A673 (cell line): ENCODE data around the gene IBA57. TPM values are rescaled to one million over a fixed set of nuclear protein-coding genes. Genes with fewer than 3 reads are reported as not detected.

Experiments used
- BruUV-seq: library from RNA; stranded (reverse); fragments of 400-500 nt; replicated peaks from 2 replicates; lab custom pipeline; 2021; lab: Mats Ljungman, UMichigan
- CTCF ChIA-PET: fragments of 300-600 bp; sonication (Branson Sonifier 250); formaldehyde crosslinking; loops from one replicate; lab custom pipeline; 2022; ENCODE audit warnings: antibody characterized with exemption; lab: Charles Lee
- POLR2A ChIA-PET: fragments of 300-600 bp; sonication (Branson Sonifier 250); formaldehyde crosslinking; loops from one replicate; lab custom pipeline; 2022; ENCODE audit warnings: antibody characterized with exemption; ENCODE audit not compliant: low non-redundant PET; lab: Charles Lee
- DNase-seq: peaks from one replicate; pipeline ENCODE4 v3.0.0-alpha.2; 2015; ENCODE audit warnings: low spot score
- H3K27ac ChIP-seq: fragments of 200-600 bp; sonication (generic); 2 replicates; pipeline ENCODE4 v1.5.1; 2016; ENCODE audit warnings: mixed run types, low read depth, mild to moderate bottlenecking, mixed read lengths, antibody characterized with exemption, low read length; ENCODE audit not compliant: poor library complexity, severe bottlenecking
- H3K27me3 ChIP-seq: fragments of 200-600 bp; sonication (generic); replicated peaks from 2 replicates; pipeline ENCODE4 v1.6.1; 2017; ENCODE audit warnings: mixed run types, low read depth, mild to moderate bottlenecking, mixed read lengths, antibody characterized with exemption, low read length; ENCODE audit not compliant: insufficient read depth, poor library complexity
- H3K36me3 ChIP-seq: fragments of 200-600 bp; sonication (generic); 2 replicates; pipeline ENCODE4 v1.6.1; 2016; ENCODE audit warnings: mixed run types, mild to moderate bottlenecking, mixed read lengths, antibody characterized with exemption, low read length; ENCODE audit not compliant: insufficient read depth, poor library complexity, severe bottlenecking
- H3K4me1 ChIP-seq: fragments of 200-600 bp; sonication (generic); 2 replicates; pipeline ENCODE4 v1.6.1; 2017; ENCODE audit warnings: mixed run types, mild to moderate bottlenecking, mixed read lengths, antibody characterized with exemption, low read length; ENCODE audit not compliant: insufficient read depth, poor library complexity, severe bottlenecking
- H3K4me3 ChIP-seq: fragments of 200-600 bp; sonication (generic); 2 replicates; pipeline ENCODE4 v1.5.1; 2016; ENCODE audit warnings: low read depth, mixed run types, mild to moderate bottlenecking, mixed read lengths, low read length; ENCODE audit not compliant: poor library complexity, severe bottlenecking
- H3K9me3 ChIP-seq: fragments of 200-600 bp; sonication (generic); 2 replicates; pipeline ENCODE4 v1.6.1; 2016; ENCODE audit warnings: mixed run types, low read depth, mild to moderate bottlenecking, mixed read lengths, antibody characterized with exemption, low read length; ENCODE audit not compliant: poor library complexity, severe bottlenecking
- CTCF ChIP-seq: fragments of 300-800, 200-600 bp; sonication (generic); conservative IDR thresholded peaks from 2 replicates; pipeline ENCODE4 v1.5.1; 2017; ENCODE audit warnings: low read depth, mild to moderate bottlenecking, antibody characterized with exemption, low read length, moderate library complexity, mixed read lengths
- EZH2 ChIP-seq: fragments of 200-600 bp; sonication (generic); IDR thresholded peaks from 2 replicates; pipeline ENCODE4 v1.6.1; 2017; ENCODE audit warnings: borderline replicate concordance, low read depth, mild to moderate bottlenecking, mixed read lengths, antibody characterized with exemption, low read length; ENCODE audit not compliant: poor library complexity, severe bottlenecking
- intact Hi-C: fragments of 100-400 bp; cut with micrococcal nuclease; formaldehyde crosslinking; loops from one replicate; pipeline ENCODE4 v1.10.0; 2022; ENCODE audit not compliant: unreplicated experiment
- total RNA-seq: library from RNA; stranded (reverse); gene quantifications from 2 replicates; pipeline ENCODE4 v1.2.3, GENCODE V29; 2021

IBA57 gene
- total RNA-seq, 1 experiment from 2014 or later = 12.1 TPM

GRCh38 chr1:228168563-228169270 is 3.1 kb downstream of the IBA57 start:
- H3K36me3 ChIP-seq = no peaks in the 10 kb centered on the region
- H3K4me1 ChIP-seq = peaks cover 11% of the 10 kb centered on the region
- BruUV-seq = no TSS peak
- intact Hi-C loops = no loop called here
- H3K9me3 ChIP-seq = no peaks in the 10 kb centered on the region
- no peak overlapping the region for H3K4me3 ChIP-seq
- CTCF ChIA-PET = no interaction called here
- H3K27ac ChIP-seq = no peak overlapping the region
- DNase-seq = no peak
- TF ChIP-seq EZH2 = no peak
- TF ChIP-seq CTCF = no peak
- POLR2A ChIA-PET = no interaction called here
- H3K27me3 ChIP-seq = no peaks in the 10 kb centered on the region

- no TSS peak for BruUV-seq
- H3K27ac ChIP-seq = no peak overlapping the region
- no peaks in the 10 kb centered on the region for H3K36me3 ChIP-seq
- DNase-seq = no peak
- H3K9me3 ChIP-seq = no peaks in the 10 kb centered on the region
- TF ChIP-seq EZH2 (no peak), CTCF (no peak)
- no peaks in the 10 kb centered on the region for H3K27me3 ChIP-seq
- intact Hi-C loops = no loop called here
- no peak overlapping the region for H3K4me3 ChIP-seq
- POLR2A ChIA-PET = no interaction called here
- CTCF ChIA-PET = no interaction called here
- peaks cover 11% of the 10 kb centered on the region for H3K4me1 ChIP-seq
These were observed 3.7 kb downstream of the IBA57 start for GRCh38 chr1:228169345-228169744.

DNA sequence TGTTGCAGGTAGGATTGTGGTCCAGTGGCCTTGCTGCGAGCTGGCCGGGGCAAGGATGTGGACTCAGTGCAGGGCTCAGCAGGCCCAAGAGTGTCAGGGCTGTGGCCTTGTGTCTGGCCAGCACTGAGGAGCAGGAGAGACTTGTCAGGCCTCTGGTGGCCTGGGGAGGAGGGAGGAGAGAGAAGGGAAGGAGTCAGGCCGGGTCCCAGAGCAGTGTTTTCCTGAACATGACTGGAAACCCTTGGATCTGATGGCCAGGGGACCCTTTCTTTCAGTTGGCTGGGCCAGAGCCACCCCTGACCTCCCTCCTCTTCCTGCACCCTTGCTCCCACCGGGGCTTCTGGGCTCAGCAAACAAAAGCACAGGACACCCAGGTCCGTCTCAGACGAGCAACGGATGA is 5.1 kb downstream of the IBA57 start:
- Histone ChIP-seq H3K4me3 (no peak overlapping the region), H3K9me3 (no peaks in the 10 kb centered on the region), H3K36me3 (no peaks in the 10 kb centered on the region), H3K27me3 (no peaks in the 10 kb centered on the region), H3K27ac (no peak overlapping the region), H3K4me1 (peaks cover 6% of the 10 kb centered on the region)
- TF ChIP-seq EZH2 = no peak
- no peak for TF ChIP-seq CTCF
- BruUV-seq = no TSS peak
- CTCF ChIA-PET = no interaction called here
- DNase-seq = no peak
- POLR2A ChIA-PET = no interaction called here
- intact Hi-C loops = no loop called here
